Panc1 (cell line): ENCODE data around the gene PRKG1. TPM values are rescaled to one million over a fixed set of nuclear protein-coding genes. Genes with fewer than 3 reads are reported as not detected.

Source experiments
- ATAC-seq: fragments of 200-7000 bp; cut with Tn5 transposase; 2 replicates; pipeline ENCODE4 v1.9.1; 2020; ENCODE audit warnings: mild to moderate bottlenecking, moderate library complexity
- BruUV-seq: library from RNA; stranded (reverse); fragments of 400-500 nt; replicated peaks from 2 replicates; lab custom pipeline; 2021; lab: Mats Ljungman, UMichigan
- CTCF ChIA-PET: fragments of 300-600 bp; sonication (Branson Sonifier 250); formaldehyde crosslinking; loops from one replicate; lab custom pipeline; 2022; ENCODE audit warnings: antibody characterized with exemption; lab: Charles Lee
- POLR2A ChIA-PET: fragments of 300-600 bp; sonication (Branson Sonifier 250); formaldehyde crosslinking; loops from one replicate; lab custom pipeline; 2022; ENCODE audit warnings: antibody characterized with exemption; lab: Charles Lee
- DNase-seq: peaks from one replicate; pipeline ENCODE4 v3.0.0-alpha.2; 2010; ENCODE audit warnings: low read depth, low spot score
- H3K27ac ChIP-seq: 2 replicates; pipeline ENCODE4 v1.5.1; 2011; ENCODE audit warnings: mild to moderate bottlenecking, low read length, inconsistent platforms
- H3K27me3 ChIP-seq: fragments of 200-500 bp; sonication (Bioruptor generic); 2 replicates; pipeline ENCODE4 v1.6.0; 2014; ENCODE audit warnings: low read length, inconsistent platforms; ENCODE audit not compliant: control insufficient read depth, insufficient read depth
- H3K36me3 ChIP-seq: fragments of 200-500 bp; sonication (Bioruptor generic); 2 replicates; pipeline ENCODE4 v1.5.1; 2014; ENCODE audit warnings: inconsistent platforms, mild to moderate bottlenecking, low read length, moderate library complexity; ENCODE audit not compliant: control insufficient read depth, insufficient read depth
- H3K4me1 ChIP-seq: 2 replicates; pipeline ENCODE4 v1.5.1; 2011; ENCODE audit warnings: inconsistent platforms, mild to moderate bottlenecking, low read length, moderate library complexity; ENCODE audit not compliant: control insufficient read depth, insufficient read depth
- H3K4me3 ChIP-seq, 2 experiments: 2 replicates each; pipeline ENCODE4 v1.5.1; 2011 to 2012; ENCODE audit warnings: low read depth in 2 of 2, low read length in 2 of 2, mild to moderate bottlenecking in 2 of 2, inconsistent platforms in 1 of 2, moderate library complexity in 1 of 2
- H3K9me3 ChIP-seq: fragments of 200-500 bp; sonication (Bioruptor generic); 2 replicates; pipeline ENCODE4 v1.5.1; 2014; ENCODE audit warnings: low read depth, mild to moderate bottlenecking, inconsistent platforms, low read length, moderate library complexity; ENCODE audit not compliant: control insufficient read depth, insufficient read depth
- CTCF ChIP-seq: fragments of 450-650 bp; IDR thresholded peaks from 2 replicates; pipeline ENCODE4 v1.5.1; 2017; ENCODE audit warnings: mild to moderate bottlenecking
- POLR2AphosphoS5 ChIP-seq: IDR thresholded peaks from 2 replicates; pipeline ENCODE4 v1.6.1; 2012; ENCODE audit warnings: mild to moderate bottlenecking, low read depth, low read length, moderate library complexity
- REST ChIP-seq, 2 experiments: IDR thresholded peaks; 2 replicates each; pipeline ENCODE4 v1.6.1; 2011 to 2012; ENCODE audit warnings: low read depth in 2 of 2, control low read depth in 1 of 2, low read length in 1 of 2, mild to moderate bottlenecking in 1 of 2, moderate library complexity in 1 of 2; ENCODE audit not compliant: insufficient read depth in 1 of 2
- SIN3A ChIP-seq: IDR thresholded peaks from 2 replicates; pipeline ENCODE4 v1.6.1; 2012; ENCODE audit warnings: low read depth, mild to moderate bottlenecking, low read length, moderate library complexity, borderline replicate concordance; ENCODE audit not compliant: insufficient read depth
- TCF7L2 ChIP-seq: IDR thresholded peaks from 2 replicates; pipeline ENCODE4 v1.6.1; 2011; ENCODE audit warnings: mild to moderate bottlenecking, low read depth, low read length, inconsistent platforms
- in situ Hi-C: cut with HindIII; loops from 2 replicates; pipeline ENCODE4 v1.10.0; 2016; ENCODE audit warnings: low sequenced_read_pairs, low pct_unique_long_range_greater_than_20kb
- intact Hi-C: fragments of 100-400 bp; cut with micrococcal nuclease; formaldehyde crosslinking; loops from one replicate; pipeline ENCODE4 v1.10.0; 2022; ENCODE audit not compliant: unreplicated experiment
- total RNA-seq: library from RNA; stranded (reverse); gene quantifications from one replicate; pipeline ENCODE4 v1.2.1, GENCODE V29; 2021; ENCODE audit not compliant: unreplicated experiment

The PRKG1 gene
- total RNA-seq, 1 experiment from 2014 or later = 0.92 TPM

- H3K36me3 ChIP-seq = no peaks in the 10 kb centered on the region
- DNase-seq (no peak), ATAC-seq (no peak)
- in situ Hi-C loops = no loop called here
- TF ChIP-seq TCF7L2 (no peak), POLR2AphosphoS5 (no peak), SIN3A (no peak), CTCF (no peak), REST (IDR thresholded peaks at IDR 0.05; ENCODE audit: insufficient read depth in 1 of 2, low read depth in 2 of 2, low read length in 1 of 2) (no peak)
- POLR2A ChIA-PET = no interaction called here
- no peaks in the 10 kb centered on the region for H3K27me3 ChIP-seq
- H3K27ac ChIP-seq = no peak overlapping the region
- CTCF ChIA-PET = no interaction called here
- no peak overlapping the region for H3K4me3 ChIP-seq
- no peaks in the 10 kb centered on the region for H3K4me1 ChIP-seq
- H3K9me3 ChIP-seq = no peaks in the 10 kb centered on the region
- BruUV-seq = no TSS peak
- intact Hi-C loops = no loop called here
Measured at GRCh38 chr10:51403521-51403920, 329.2 kb downstream of the PRKG1 start.

- Histone ChIP-seq H3K4me3 (no peak overlapping the region), H3K4me1 (no peaks in the 10 kb centered on the region), H3K36me3 (no peaks in the 10 kb centered on the region), H3K27me3 (no peaks in the 10 kb centered on the region), H3K27ac (no peak overlapping the region), H3K9me3 (no peaks in the 10 kb centered on the region)
- no peak for TF ChIP-seq TCF7L2
- TF ChIP-seq REST (IDR thresholded peaks at IDR 0.05; ENCODE audit: insufficient read depth in 1 of 2, low read depth in 2 of 2, low read length in 1 of 2) = no peak
- no peak for TF ChIP-seq SIN3A
- no peak for TF ChIP-seq CTCF
- no peak for TF ChIP-seq POLR2AphosphoS5
- in situ Hi-C loops (no loop called here), intact Hi-C loops (no loop called here)
- ChIA-PET CTCF (no interaction called here), POLR2A (no interaction called here)
- ATAC-seq (no peak), DNase-seq (no peak)
- no TSS peak for BruUV-seq
Measured at GRCh38 chr10:51405580-51406351, 331.5 kb downstream of the PRKG1 start.
